Omental fat pad (tissue), 4 donors: Measurements from ENCODE around the gene PPP2R5A. TPM values are rescaled to one million over a fixed set of nuclear protein-coding genes. Genes with fewer than 3 reads are reported as not detected.

Experiments
- ATAC-seq: fragments of 150-250 bp; one replicate; pipeline ENCODE4 v1.9.1; 2016; ENCODE audit warnings: mild to moderate bottlenecking, moderate library complexity; ENCODE audit not compliant: low FRiP score
- DNase-seq: peaks from one replicate; pipeline ENCODE4 v3.0.0-alpha.2; 2019; ENCODE audit warnings: low spot score
- CTCF ChIP-seq, 3 donors: fragments of 450-650 bp; IDR thresholded peaks; one replicate each; pipeline ENCODE4 v1.5.1; 2016 to 2017; ENCODE audit warnings: antibody characterized with exemption in 3 of 3, mild to moderate bottlenecking in 3 of 3, moderate library complexity in 2 of 3
- total RNA-seq, 4 donors: library from RNA; depleted of rRNA; stranded (reverse); fragments of >200 nt; gene quantifications; one replicate each; pipeline ENCODE4 v1.1.0, GENCODE V29; 2016

The PPP2R5A gene
- total RNA-seq, 4 donors from 2014 or later: 34.8 to 98.6 (median 66.1) TPM

- no peak for TF ChIP-seq CTCF (IDR thresholded peaks at IDR 0.05)
- no peak for ATAC-seq
- DNase-seq: no peak
Observed at GRCh38 chr1:212366901-212367300, 81.7 kb downstream of the PPP2R5A start.

GRCh38 chr1:212367474-212368072, 82.4 kb downstream of the PPP2R5A start:
- no peak for ATAC-seq
- no peak for DNase-seq
- no peak for TF ChIP-seq CTCF (IDR thresholded peaks at IDR 0.05)

GRCh38 chr1:212368073-212368484, 82.9 kb downstream of the PPP2R5A start:
- DNase-seq: no peak
- peak; percentile 73 for ATAC-seq
- TF ChIP-seq CTCF (IDR thresholded peaks at IDR 0.05): peak in 1 of 3 donors; percentile 31

- DNase-seq: no peak
- no peak for ATAC-seq
- no peak for TF ChIP-seq CTCF (IDR thresholded peaks at IDR 0.05)
Observed at GRCh38 chr1:212375986-212376385, 90.8 kb downstream of the PPP2R5A start.

GRCh38 chr1:212377644-212378043, 92.4 kb downstream of the PPP2R5A start:
- no peak for TF ChIP-seq CTCF (IDR thresholded peaks at IDR 0.05)
- ATAC-seq: no peak

GRCh38 chr1:212379366-212379765, 94.2 kb downstream of the PPP2R5A start:
- DNase-seq (no peak), ATAC-seq (no peak)
- no peak for TF ChIP-seq CTCF (IDR thresholded peaks at IDR 0.05)

More at GRCh38 chr1:212377644-212378043, 92.4 kb downstream of the PPP2R5A start:
- no peak for DNase-seq

- TF ChIP-seq CTCF (IDR thresholded peaks at IDR 0.05): no peak
- ATAC-seq (no peak), DNase-seq (no peak)
Observed at GRCh38 chr1:212381397-212382035, 96.3 kb downstream of the PPP2R5A start.
